ENCODE results near the gene USP22.
A peak's percentile ranks its signal among the peaks of the same experiment; 100 is the strongest.

Gene USP22

GRCh38 chr17:21049457-21049856 lies 6.6 kb upstream of the USP22 start:
- no peak for DNase-seq

GRCh38 chr17:21046216-21046615 lies 3.4 kb upstream of the USP22 start:
- DNase-seq, result no peak

GRCh38 chr17:21044971-21045370 lies 2.2 kb upstream of the USP22 start:
- DNase-seq, result no peak

- DNase-seq, result peak; percentile 86 to 100 (median 98)
These were observed 753 bp upstream of the USP22 start for GRCh38 chr17:21043296-21044232.

GRCh38 chr17:21041741-21042457 lies 912 bp downstream of the USP22 start:
- peak in 49 of 51 donors; percentile 26 to 88 (median 71) for DNase-seq

- peak in 1 of 51 donors; percentile 13 for DNase-seq
These were observed 2.8 kb downstream of the USP22 start for GRCh38 chr17:21039839-21040575.

DNA sequence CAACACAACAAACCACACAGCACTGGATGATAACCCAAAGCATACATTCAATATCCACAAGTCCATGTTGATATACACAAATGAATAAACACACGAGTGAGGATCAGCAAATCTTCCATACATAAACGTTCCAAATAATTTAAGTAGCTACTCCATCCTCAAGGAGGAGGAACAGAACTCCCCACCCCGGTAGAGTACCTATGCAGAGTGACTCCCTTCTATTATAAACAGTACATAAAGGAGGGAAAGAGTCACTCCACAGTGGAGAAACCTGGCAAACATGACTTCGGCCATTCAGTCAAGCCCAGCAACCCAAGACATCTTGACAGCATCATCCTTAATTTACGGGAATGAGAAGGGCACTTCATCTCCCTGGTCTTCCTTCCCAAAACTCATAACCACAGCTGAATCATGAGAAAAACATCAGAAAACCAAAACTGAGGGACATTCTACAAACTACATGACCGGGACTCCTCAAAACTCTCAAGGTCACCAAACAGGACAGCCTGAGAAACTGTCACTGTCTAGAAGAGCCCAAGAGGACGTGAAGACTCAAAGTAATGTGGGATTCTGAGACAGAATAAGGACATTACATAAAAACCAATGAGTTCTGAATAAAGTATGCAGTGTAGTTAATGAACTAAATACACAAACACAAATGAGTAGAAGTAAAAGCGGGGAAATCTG lies 5.6 kb downstream of the USP22 start:
- DNase-seq, result no peak

- DNase-seq, result no peak
These were observed 6.4 kb downstream of the USP22 start for GRCh38 chr17:21036361-21036881.

GRCh38 chr17:21035406-21035805 lies 7.4 kb downstream of the USP22 start:
- DNase-seq, result no peak

GRCh38 chr17:21034340-21035235 lies 8.2 kb downstream of the USP22 start:
- DNase-seq, result peak in 6 of 51 donors; percentile 14 to 38 (median 22)

DNA sequence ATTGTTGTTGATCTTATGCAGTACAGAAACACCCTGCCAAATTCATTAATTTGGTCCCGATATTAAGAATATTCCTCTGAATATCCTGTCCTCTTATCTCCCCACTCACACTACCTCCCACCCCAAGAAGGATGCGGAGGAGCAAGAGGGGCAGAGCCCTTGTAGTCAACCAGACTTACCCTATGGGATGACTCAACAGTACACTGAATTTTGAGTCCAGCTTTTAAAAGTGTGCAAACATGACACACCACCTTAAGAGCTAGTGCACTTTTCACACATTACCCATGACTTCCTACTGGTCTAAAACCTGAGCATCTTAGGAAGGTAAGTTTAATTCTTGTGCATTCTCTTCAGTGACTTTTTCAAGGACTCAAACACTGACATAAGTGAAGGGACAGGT lies 9.5 kb downstream of the USP22 start:
- DNase-seq, result no peak

GRCh38 chr17:21031756-21032396 lies 10.9 kb downstream of the USP22 start:
- no peak for DNase-seq

DNA sequence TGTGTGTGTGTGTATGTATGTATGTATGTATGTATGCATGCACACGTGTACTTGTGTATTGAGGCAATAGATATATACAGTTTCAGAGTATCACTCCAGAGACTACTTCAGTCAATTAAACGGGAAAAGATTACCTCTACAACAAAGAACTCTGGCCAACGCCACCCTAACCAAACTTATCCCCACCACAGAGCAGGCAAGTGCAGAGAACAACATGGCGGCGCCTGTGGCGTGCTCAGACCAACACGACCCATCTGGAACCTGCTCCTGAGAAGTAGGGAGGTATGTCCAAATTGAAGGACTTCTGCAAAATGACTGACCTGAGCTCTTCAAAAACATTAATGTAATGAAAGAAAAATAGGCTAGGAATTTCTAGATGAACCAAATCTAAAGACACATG lies 12.4 kb downstream of the USP22 start:
- no peak for DNase-seq

- DNase-seq, result no peak
These were observed 13.3 kb downstream of the USP22 start for GRCh38 chr17:21029515-21029914.

DNA sequence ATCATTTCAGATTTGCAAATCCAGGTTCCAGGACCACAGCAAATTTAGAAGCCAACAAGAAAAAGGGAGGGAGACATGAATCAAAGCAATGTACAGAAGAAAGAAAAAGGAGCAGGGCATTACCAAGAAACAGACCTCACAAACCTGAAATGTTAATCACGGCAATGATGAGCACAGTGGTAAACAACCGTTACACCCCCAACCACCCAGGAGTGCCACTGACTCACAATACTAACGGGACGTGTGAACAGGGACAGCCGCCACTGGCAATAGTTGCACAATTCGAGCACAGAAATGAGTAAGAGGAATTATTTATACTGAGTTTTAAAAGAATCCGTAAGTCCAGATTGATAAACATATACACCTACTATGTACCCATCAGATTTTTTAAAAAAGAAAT lies 13.8 kb downstream of the USP22 start:
- DNase-seq, result peak in 4 of 51 donors; percentile 13 to 68 (median 26)

DNA sequence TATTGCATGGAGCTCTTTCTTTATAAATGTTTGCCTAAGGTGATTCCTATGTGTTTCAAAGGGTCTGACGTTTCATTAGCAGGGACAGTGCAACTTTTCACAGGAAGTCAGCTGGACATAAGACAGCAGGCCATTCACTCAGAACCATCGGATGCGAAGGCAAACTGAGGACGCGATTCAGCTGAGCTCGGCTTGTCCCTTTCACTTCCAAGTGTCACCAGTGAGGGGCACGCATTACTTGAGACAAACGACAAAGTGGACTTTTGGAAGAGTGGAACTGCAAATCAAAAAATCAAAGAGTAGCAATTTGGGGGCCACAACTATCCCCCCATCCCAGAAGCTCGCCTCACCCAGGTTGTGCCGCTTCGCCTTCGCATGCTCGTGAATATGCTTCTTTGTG lies 14.6 kb downstream of the USP22 start:
- DNase-seq, result peak in 9 of 51 donors; percentile 13 to 49 (median 27)

- DNase-seq, result no peak
These were observed 15.8 kb downstream of the USP22 start for GRCh38 chr17:21027031-21027430.

- no peak for DNase-seq
These were observed 17.4 kb downstream of the USP22 start for GRCh38 chr17:21025451-21025850.

DNA sequence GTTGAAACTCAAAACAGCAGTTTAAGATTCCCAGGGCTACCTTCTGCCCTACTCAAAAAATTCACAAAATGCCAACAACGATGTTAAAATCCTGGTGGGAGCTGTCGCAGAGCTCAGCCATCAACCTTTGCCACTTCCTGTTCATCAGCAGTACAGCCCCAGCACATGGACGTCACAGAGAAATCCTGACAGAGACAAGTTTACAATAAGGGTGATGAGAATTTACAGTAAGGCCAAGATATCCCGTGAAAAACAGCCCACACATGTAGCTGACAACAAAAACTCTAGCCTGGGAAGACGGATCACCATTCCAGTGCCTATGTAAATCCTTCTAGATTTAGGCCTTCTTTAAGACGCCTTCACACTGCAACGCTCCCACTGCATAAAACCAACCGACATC lies 18.8 kb downstream of the USP22 start:
- no peak for DNase-seq

All from hypothalamus (tissue), 51 donors.